Heart left ventricle (tissue), 13 donors: ENCODE measurements around the gene GRB14.

ENCODE experiments used
- POLR2A ChIP-seq, 2 donors: fragments of 450-650 bp; IDR thresholded peaks; one replicate each; pipeline ENCODE4 v1.6.1; 2017; ENCODE audit warnings: antibody characterized with exemption in 2 of 2, mild to moderate bottlenecking in 2 of 2, moderate library complexity in 2 of 2
- TF ChIP-seq, protein P1 (sequence below), 12 donors: fragments of 200-600 bp; sonication (generic) in 4 of 12; IDR thresholded peaks; one replicate each; pipeline versions ENCODE4 v1.5.0 to v1.8.0; 2018 to 2022; ENCODE audit warnings: antibody characterized with exemption in 12 of 12, mild to moderate bottlenecking in 5 of 12
- donor health status: ischemic (EF 13 %, LVEDD 7.1; RV severe dilation, severe dysfunction).
- donor health status: DM: no; HTN: yes; CAD: no.
- donor health status: DM: no; HTN: no; CAD: no.
- donor health status: ischemic (EF 25% LVEDD 6.9; RV normal size, moderate dysfunction).
- donor health status: ischemic (EF 25% LVEDD 5.7; RV mildly dilated, moderate dysfunction).
- donor health status: ischemic (EF 35%, LVEDD 5.7; RV mildly dilated, moderate dysfunction).
- donor health status: nonischemic (EF 11% LVEDD 7.7; RV severe dilation, severe dysfunction).
- donor health status: DM: yes; HTN: yes; CAD: no.
- donor health status: PGD.
- donor health status: ischemic (EF 29% LVEDD 5.4; RV normal size, mild dysfunction).
- donor health status: nonischemic (EF 23%, LVEDD 6.1; RV moderate dilation, normal function).

DNA sequence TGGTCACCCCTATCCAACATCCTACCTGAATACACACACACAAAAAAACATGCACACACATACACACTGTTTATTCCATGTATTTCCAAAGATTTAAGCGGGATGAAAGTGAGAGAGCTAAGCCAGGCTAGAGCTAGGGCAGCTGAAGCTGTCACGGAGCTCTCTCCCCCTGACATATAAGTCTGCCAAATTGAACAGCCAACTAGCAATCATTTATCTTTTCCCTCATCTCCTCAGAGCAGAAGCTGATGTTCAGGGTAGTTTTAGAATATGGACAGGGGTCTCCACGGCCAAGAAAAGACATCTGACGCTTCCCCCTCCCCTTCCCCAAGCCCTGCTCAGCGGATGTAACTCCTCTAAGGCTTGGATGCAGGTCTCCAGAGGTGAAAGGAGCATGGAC, 171.6 kb downstream of the GRB14 start:
- no peak for TF ChIP-seq POLR2A (IDR thresholded peaks at IDR 0.05)
- TF ChIP-seq, protein P1, sequence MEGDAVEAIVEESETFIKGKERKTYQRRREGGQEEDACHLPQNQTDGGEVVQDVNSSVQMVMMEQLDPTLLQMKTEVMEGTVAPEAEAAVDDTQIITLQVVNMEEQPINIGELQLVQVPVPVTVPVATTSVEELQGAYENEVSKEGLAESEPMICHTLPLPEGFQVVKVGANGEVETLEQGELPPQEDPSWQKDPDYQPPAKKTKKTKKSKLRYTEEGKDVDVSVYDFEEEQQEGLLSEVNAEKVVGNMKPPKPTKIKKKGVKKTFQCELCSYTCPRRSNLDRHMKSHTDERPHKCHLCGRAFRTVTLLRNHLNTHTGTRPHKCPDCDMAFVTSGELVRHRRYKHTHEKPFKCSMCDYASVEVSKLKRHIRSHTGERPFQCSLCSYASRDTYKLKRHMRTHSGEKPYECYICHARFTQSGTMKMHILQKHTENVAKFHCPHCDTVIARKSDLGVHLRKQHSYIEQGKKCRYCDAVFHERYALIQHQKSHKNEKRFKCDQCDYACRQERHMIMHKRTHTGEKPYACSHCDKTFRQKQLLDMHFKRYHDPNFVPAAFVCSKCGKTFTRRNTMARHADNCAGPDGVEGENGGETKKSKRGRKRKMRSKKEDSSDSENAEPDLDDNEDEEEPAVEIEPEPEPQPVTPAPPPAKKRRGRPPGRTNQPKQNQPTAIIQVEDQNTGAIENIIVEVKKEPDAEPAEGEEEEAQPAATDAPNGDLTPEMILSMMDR (IDR thresholded peaks at IDR 0.05), result no peak
